ENCODE results near the gene GLYATL1B.
"Not testable (repeated sequence)": the region's sequence is repeated elsewhere in the genome, so short reads cannot be mapped to it uniquely, and the experiment has no call there.

Gene GLYATL1B

GRCh38 chr11:59095225-59095624, 9.1 kb downstream of the GLYATL1B start:
- not testable (repeated sequence) for DNase-seq (ENCODE audit: insufficient read length, low spot score)
- FAIRE-seq: peak; percentile 89

- DNase-seq (ENCODE audit: insufficient read length, low spot score); FAIRE-seq: not testable (repeated sequence)
These were observed 10.0 kb downstream of the GLYATL1B start for GRCh38 chr11:59095972-59096575.

GRCh38 chr11:59097113-59097708, 11.1 kb downstream of the GLYATL1B start:
- peak; percentile 85 for FAIRE-seq
- no peak for DNase-seq (ENCODE audit: insufficient read length, low spot score)

DNA sequence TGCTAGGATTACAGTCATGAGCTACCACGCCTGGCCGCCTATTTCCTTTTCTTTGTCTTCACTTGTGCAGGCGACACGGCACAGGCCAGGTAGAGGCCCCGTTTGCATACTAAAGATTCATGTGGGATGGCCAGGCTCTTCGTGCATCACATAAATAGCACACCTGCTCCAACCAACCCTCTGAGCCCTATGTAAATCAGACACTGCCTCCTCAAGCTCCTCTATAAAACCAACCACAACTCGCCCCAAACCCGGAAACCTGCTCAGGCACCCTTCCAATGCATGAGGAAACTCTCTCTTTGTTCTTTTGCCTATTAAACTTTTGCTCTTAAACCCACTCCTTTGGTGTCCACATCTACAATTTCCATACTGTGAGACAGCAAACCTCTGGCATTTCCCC, 11.8 kb downstream of the GLYATL1B start:
- DNase-seq (ENCODE audit: insufficient read length, low spot score): not testable (repeated sequence)
- peak; percentile 26 for FAIRE-seq

- DNase-seq (ENCODE audit: insufficient read length, low spot score): peak; percentile 32
- peak; percentile 98 for FAIRE-seq
These were observed 16.2 kb downstream of the GLYATL1B start for GRCh38 chr11:59102259-59102765.

- DNase-seq (ENCODE audit: insufficient read length, low spot score): peak; percentile 64
- peak; percentile 96 for FAIRE-seq
These were observed 20.5 kb downstream of the GLYATL1B start, which contains the start of gene FAM111B for GRCh38 chr11:59106363-59107336. Gene FAM111B, plus strand, starts transcription at chr11:59107237. Its CDS starts 2,389 bp downstream, at chr11:59109626.

DNA sequence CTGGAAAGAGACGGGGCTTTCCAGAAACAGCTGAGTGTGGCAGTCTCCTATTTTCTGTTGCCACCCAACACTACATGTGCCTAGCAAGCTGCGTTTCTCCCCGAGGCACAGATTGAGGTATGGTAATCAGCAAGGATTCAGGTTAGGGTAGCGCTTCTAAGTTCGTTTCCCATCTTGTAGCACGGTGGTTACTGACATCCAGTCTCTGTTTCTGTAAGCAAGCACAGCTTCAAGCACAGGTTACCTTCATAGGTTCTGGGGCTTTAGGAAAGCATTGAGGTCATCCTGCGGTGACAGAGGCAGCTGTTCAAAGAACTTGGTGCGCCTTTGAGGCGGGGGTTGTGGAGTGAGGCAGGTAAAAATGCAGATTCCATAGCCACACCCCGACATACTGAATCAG, 21.6 kb downstream of the GLYATL1B start:
- peak; percentile 90 for FAIRE-seq
- DNase-seq (ENCODE audit: insufficient read length, low spot score): not testable (repeated sequence)

GRCh38 chr11:59112494-59112893, 26.4 kb downstream of the GLYATL1B start:
- FAIRE-seq: peak; percentile 66

DNA sequence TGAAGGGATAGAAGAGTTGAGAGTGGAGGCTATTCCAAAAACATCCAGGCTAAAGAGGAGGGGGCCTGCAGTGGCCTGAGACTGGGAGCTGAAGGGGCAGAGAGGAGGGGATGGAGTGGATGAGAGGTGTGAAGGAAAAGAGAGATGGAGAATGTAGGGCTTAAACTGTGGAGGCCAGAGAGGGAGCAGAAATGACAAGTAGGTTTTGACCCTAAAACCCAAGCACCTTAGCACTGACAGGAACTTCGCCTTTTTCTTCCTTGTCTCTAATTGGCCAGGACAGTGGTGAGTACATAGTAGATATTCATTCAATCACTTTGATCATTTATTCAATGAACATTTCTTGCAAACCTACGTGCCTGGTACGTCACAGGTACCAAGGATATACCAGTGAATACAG, 28.2 kb downstream of the GLYATL1B start:
- FAIRE-seq (no peak), DNase-seq (ENCODE audit: insufficient read length, low spot score) (no peak)

More at GRCh38 chr11:59112494-59112893, 26.4 kb downstream of the GLYATL1B start:
- no peak for DNase-seq (ENCODE audit: insufficient read length, low spot score)

- DNase-seq (ENCODE audit: insufficient read length, low spot score) (no peak), FAIRE-seq (no peak)
These were observed 29.4 kb downstream of the GLYATL1B start for GRCh38 chr11:59115553-59115952.

- FAIRE-seq (no peak), DNase-seq (ENCODE audit: insufficient read length, low spot score) (no peak)
These were observed 31.7 kb downstream of the GLYATL1B start for GRCh38 chr11:59117774-59118173.

DNA sequence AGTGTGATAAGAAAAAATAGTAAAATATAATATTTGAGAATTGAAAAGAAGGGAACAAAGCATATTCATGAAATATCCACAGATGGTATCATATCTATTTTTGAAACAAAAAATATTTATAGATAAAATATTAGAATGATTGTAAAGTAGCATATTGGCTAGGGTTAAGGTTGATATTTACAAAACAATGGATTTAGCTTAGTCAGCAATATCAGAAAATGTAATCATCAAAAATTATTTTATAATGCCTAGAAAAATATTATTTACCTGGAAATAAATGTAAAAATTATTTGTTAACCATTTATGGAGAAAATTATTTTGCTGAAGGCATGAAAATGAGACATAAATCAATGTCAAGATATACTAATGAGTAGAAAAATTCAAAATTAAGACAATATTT, 33.7 kb downstream of the GLYATL1B start:
- FAIRE-seq (no peak), DNase-seq (ENCODE audit: insufficient read length, low spot score) (no peak)

GRCh38 chr11:59135648-59136461, 49.7 kb downstream of the GLYATL1B start:
- peak; percentile 86 for FAIRE-seq
- DNase-seq (ENCODE audit: insufficient read length, low spot score): peak; percentile 49

DNA sequence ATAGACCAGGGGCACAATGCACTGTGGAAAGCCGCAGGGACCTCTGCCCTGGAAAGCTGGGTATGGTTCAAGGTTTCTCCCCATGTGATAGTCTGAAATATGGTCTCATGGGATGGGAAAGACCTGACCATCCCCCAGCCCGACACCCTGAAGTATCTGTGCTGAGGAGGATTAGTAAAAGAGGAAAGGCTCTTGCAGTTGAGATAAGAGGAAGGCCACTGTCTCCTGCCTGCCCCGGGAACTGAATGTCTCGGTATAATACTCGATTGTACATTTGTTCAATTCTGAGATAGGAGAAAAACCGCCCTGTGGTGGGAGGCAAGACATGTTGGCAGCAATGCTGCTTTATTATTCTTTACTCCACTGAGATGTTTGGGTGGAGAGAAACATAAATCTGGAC, 50.4 kb downstream of the GLYATL1B start:
- not testable (repeated sequence) for DNase-seq (ENCODE audit: insufficient read length, low spot score); FAIRE-seq

DNA sequence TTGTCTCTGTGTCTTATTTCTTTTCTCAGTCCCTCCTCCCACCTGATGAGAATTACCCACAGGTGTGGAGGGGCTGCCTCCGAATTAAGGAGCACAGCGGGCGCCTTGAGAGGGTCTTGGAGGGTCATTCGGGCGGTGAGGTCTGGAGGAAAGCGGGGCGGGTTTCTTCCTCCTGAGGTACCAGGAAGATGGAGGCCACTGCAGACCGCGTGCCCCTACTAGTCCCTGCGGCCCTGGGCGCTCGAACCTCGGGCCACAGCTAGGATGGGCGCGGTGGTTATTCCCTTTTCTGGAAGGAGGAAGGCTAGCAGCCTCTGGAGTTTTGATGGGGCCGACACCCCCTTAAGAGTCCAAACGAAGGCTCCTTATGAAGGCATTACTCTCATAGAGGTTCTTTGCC, 51.1 kb downstream of the GLYATL1B start:
- DNase-seq (ENCODE audit: insufficient read length, low spot score) (no peak), FAIRE-seq (no peak)

- DNase-seq (ENCODE audit: insufficient read length, low spot score): no peak
- FAIRE-seq: no peak
These were observed 52.5 kb downstream of the GLYATL1B start for GRCh38 chr11:59138643-59139042.

GRCh38 chr11:59141191-59141590, 55.1 kb downstream of the GLYATL1B start:
- peak; percentile 31 for FAIRE-seq
- DNase-seq (ENCODE audit: insufficient read length, low spot score): no peak

GRCh38 chr11:59141673-59142460, 55.8 kb downstream of the GLYATL1B start:
- FAIRE-seq (peak; percentile 35), DNase-seq (ENCODE audit: insufficient read length, low spot score) (no peak)
